ENCODE data around the gene PLEKHM3.

- TF ChIP-seq POLR2A (IDR thresholded peaks at IDR 0.05): no peak
- no peak for TF ChIP-seq CTCF (IDR thresholded peaks at IDR 0.05)
Observed at GRCh38 chr2:208020253-208020652, 5.1 kb downstream of the PLEKHM3 start.
